Trophoblast cell (in vitro differentiated cells and primary cell): ENCODE results near the gene CCDC93.

Experiments
- DNase-seq, 2 donors: peaks; one replicate each; pipeline ENCODE4 v3.0.0-alpha.2; 2016
- H2AFZ ChIP-seq: 2 replicates; pipeline ENCODE4 v1.6.1; 2013; ENCODE audit warnings: low read length, moderate library complexity, mild to moderate bottlenecking; ENCODE audit not compliant: insufficient read depth, poor library complexity
- H2AK5ac ChIP-seq: 2 replicates; pipeline ENCODE4 v1.6.1; 2013; ENCODE audit warnings: mild to moderate bottlenecking, low read length
- H2BK120ac ChIP-seq: 2 replicates; pipeline ENCODE4 v1.6.1; 2013; ENCODE audit warnings: low read length, mild to moderate bottlenecking, moderate library complexity; ENCODE audit not compliant: insufficient read depth, poor library complexity
- H2BK12ac ChIP-seq: 2 replicates; pipeline ENCODE4 v1.6.1; 2013; ENCODE audit warnings: mild to moderate bottlenecking, low read length, moderate library complexity
- H2BK5ac ChIP-seq: 2 replicates; pipeline ENCODE4 v1.6.1; 2013; ENCODE audit warnings: low read length, low read depth, moderate library complexity, mild to moderate bottlenecking; ENCODE audit not compliant: poor library complexity
- H3K14ac ChIP-seq: 2 replicates; pipeline ENCODE4 v1.6.1; 2013; ENCODE audit warnings: mild to moderate bottlenecking, low read length
- H3K18ac ChIP-seq: 2 replicates; pipeline ENCODE4 v1.6.1; 2013; ENCODE audit warnings: mild to moderate bottlenecking, low read length
- H3K23ac ChIP-seq: 2 replicates; pipeline ENCODE4 v1.6.1; 2013; ENCODE audit warnings: low read length
- H3K27ac ChIP-seq: 2 replicates; pipeline ENCODE4 v1.5.1; 2013; ENCODE audit warnings: low read depth, mild to moderate bottlenecking, inconsistent platforms, low read length, moderate library complexity
- H3K27me3 ChIP-seq: 2 replicates; pipeline ENCODE4 v1.6.1; 2013; ENCODE audit warnings: inconsistent platforms, mild to moderate bottlenecking, low read length, moderate library complexity; ENCODE audit not compliant: insufficient read depth
- H3K36me3 ChIP-seq, 2 experiments: 1 replicate in 1 of 2; 2 replicates in 1 of 2; pipeline ENCODE4 v1.6.1; 2013; ENCODE audit warnings: low read length in 2 of 2, mild to moderate bottlenecking in 2 of 2, moderate library complexity in 1 of 2; ENCODE audit not compliant: insufficient read depth in 2 of 2, control insufficient read depth in 1 of 2
- H3K4ac ChIP-seq: 2 replicates; pipeline ENCODE4 v1.6.1; 2013; ENCODE audit warnings: low read depth, mild to moderate bottlenecking, low read length, moderate library complexity
- H3K4me1 ChIP-seq, 2 experiments: 1 replicate in 1 of 2; 2 replicates in 1 of 2; pipeline ENCODE4 v1.6.1; 2013; ENCODE audit warnings: low read length in 2 of 2, mild to moderate bottlenecking in 2 of 2, moderate library complexity in 1 of 2; ENCODE audit not compliant: insufficient read depth in 2 of 2, control insufficient read depth in 1 of 2
- H3K4me2 ChIP-seq: 2 replicates; pipeline ENCODE4 v1.6.1; 2013; ENCODE audit warnings: inconsistent platforms, mild to moderate bottlenecking, low read length, moderate library complexity
- H3K4me3 ChIP-seq: 2 replicates; pipeline ENCODE4 v1.5.1; 2013; ENCODE audit warnings: mild to moderate bottlenecking, low read depth, low read length, inconsistent platforms
- H3K79me1 ChIP-seq: one replicate; pipeline ENCODE4 v1.6.1; 2013; ENCODE audit warnings: low read length
- H3K79me2 ChIP-seq: 2 replicates; pipeline ENCODE4 v1.6.1; 2013; ENCODE audit warnings: low read length, mild to moderate bottlenecking; ENCODE audit not compliant: control insufficient read depth, insufficient read depth, poor library complexity
- H3K9ac ChIP-seq: 2 replicates; pipeline ENCODE4 v1.6.1; 2013; ENCODE audit warnings: mild to moderate bottlenecking, low read length
- H3K9me3 ChIP-seq: 2 replicates; pipeline ENCODE4 v1.6.1; 2013; ENCODE audit warnings: low read depth, mild to moderate bottlenecking, control low read depth, inconsistent platforms, low read length; ENCODE audit not compliant: insufficient read depth
- H4K12ac ChIP-seq: 2 replicates; pipeline ENCODE4 v1.6.1; 2013; ENCODE audit warnings: low read depth, mild to moderate bottlenecking, low read length, moderate library complexity
- H4K8ac ChIP-seq: 2 replicates; pipeline ENCODE4 v1.6.1; 2013; ENCODE audit warnings: low read depth, mild to moderate bottlenecking, low read length, moderate library complexity
- H4K91ac ChIP-seq: one replicate; pipeline ENCODE4 v1.6.1; 2013; ENCODE audit warnings: low read depth, mild to moderate bottlenecking, low read length, moderate library complexity
- WGBS: extraction: QIAGEN DNeasy Blood & Tissue Kit; methylation state at CpG from one replicate; pipeline ENCODE4 v1.1.7; 2013; ENCODE audit warnings: missing lambda C conversion rate; ENCODE audit not compliant: insufficient read length, insufficient coverage; ENCODE audit errors: extremely low coverage; 5-methylcytosine and 5-hydroxymethylcytosine counted together

CCDC93 gene

DNA sequence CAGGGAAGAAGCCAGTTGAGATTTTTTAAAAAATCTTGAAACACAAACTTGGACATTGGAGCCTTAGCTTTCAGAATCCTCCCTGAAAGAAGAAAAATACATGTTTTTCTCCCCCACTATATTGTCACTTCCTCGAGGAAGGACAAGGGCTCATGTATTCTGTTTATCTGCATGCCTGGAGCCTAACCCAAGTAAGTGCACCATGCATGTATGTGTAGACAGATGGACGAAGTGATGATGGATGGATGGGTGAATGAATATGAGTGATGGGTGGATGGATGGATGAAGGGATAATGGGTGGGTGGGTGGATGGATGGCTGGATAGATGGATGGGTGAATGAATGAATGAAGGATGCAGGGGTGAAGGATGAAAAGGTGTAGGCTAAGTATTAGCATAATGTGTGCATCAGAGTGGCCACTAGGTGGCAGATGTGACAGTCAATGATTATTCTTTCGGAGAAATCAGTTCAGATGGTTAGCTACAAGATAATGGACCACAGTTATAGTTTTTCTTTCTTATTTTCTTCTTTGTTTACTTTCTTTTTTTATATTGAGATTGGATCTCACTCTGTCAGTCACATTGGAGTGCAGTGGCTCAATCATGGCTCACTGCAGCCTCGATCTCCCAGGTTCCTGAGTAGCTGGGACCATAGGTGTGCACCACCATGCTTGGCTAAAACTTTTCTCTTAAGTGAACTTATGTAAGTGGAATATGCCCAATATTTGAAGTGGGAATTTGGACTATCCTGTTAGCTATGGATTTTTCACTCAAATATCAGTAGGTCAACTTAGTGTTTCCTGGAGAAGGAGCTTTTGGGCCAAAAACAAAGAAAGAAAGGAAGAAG lies 18.5 kb upstream of the CCDC93 start:
- Histone ChIP-seq H3K14ac (no peak overlapping the region), H3K36me3 (no peaks in the 10 kb centered on the region), H3K79me2 (no peaks in the 10 kb centered on the region), H2BK12ac (no peak overlapping the region), H3K18ac (no peak overlapping the region), H3K9ac (no peak overlapping the region), H3K23ac (no peak overlapping the region), H3K4me1 (no peaks in the 10 kb centered on the region), H4K8ac (no peak overlapping the region), H3K4me2 (no peak overlapping the region), H3K9me3 (no peaks in the 10 kb centered on the region), H2AK5ac (no peak overlapping the region), H2AFZ (no peak overlapping the region), H3K27ac (no peak overlapping the region), H2BK5ac (no peak overlapping the region), H3K79me1 (no peaks in the 10 kb centered on the region), H3K4me3 (no peak overlapping the region), H3K27me3 (no peaks in the 10 kb centered on the region), H2BK120ac (no peak overlapping the region), H4K91ac (no peak overlapping the region), H4K12ac (no peak overlapping the region), H3K4ac (no peak overlapping the region)
- peak; percentile 29 to 72 for DNase-seq
- WGBS: 100% methylated on average over 1 of the region's 4 CpGs

GRCh38 chr2:118031566-118031965 lies 17.7 kb upstream of the CCDC93 start:
- no peak overlapping the region for H2BK12ac ChIP-seq

DNA sequence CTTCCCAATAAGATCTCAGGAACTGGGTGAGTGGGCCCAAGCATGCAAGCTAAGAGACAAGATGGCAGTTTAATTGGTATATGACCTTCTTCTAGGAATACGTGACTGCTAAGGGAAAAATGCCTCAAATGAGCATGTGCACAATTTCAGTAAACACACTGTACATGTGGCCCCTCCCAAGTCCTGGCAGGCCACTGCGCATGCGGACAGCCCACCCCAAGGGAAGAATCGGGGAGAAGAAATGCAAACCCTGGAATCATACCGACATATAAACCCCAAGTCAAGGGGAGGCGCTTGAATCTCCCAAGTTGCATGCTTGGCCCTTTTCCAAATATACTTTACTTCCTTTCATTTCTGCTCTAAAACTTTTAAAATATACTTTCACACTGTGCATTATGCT lies 15.2 kb upstream of the CCDC93 start:
- no peak overlapping the region for H2AFZ ChIP-seq
- H3K4me1 ChIP-seq: no peaks in the 10 kb centered on the region
- H3K4ac ChIP-seq: no peak overlapping the region
- WGBS: no CpG with 5 or more reads among the region's 6 CpGs
- no peaks in the 10 kb centered on the region for H3K36me3 ChIP-seq
- no peak overlapping the region for H3K27ac ChIP-seq
- no peak overlapping the region for H3K9ac ChIP-seq
- no peak overlapping the region for H4K91ac ChIP-seq
- H2BK5ac ChIP-seq: no peak overlapping the region
- no peak overlapping the region for H2BK12ac ChIP-seq
- no peaks in the 10 kb centered on the region for H3K27me3 ChIP-seq
- no peak overlapping the region for H3K4me3 ChIP-seq
- no peaks in the 10 kb centered on the region for H3K9me3 ChIP-seq
- no peak for DNase-seq
- H3K79me1 ChIP-seq: no peaks in the 10 kb centered on the region
- no peak overlapping the region for H2BK120ac ChIP-seq
- H3K23ac ChIP-seq: no peak overlapping the region
- no peak overlapping the region for H4K8ac ChIP-seq
- H3K18ac ChIP-seq: no peak overlapping the region
- H3K14ac ChIP-seq: no peak overlapping the region
- H3K79me2 ChIP-seq: no peaks in the 10 kb centered on the region
- no peak overlapping the region for H3K4me2 ChIP-seq
- H2AK5ac ChIP-seq: no peak overlapping the region
- H4K12ac ChIP-seq: no peak overlapping the region

More at GRCh38 chr2:118031566-118031965, 17.7 kb upstream of the CCDC93 start:
- H3K9ac ChIP-seq: no peak overlapping the region
- no peak overlapping the region for H3K4me3 ChIP-seq
- no peak overlapping the region for H3K4me2 ChIP-seq
- no peak for DNase-seq
- H2AFZ ChIP-seq: no peak overlapping the region
- H3K79me1 ChIP-seq: no peaks in the 10 kb centered on the region
- no peaks in the 10 kb centered on the region for H3K79me2 ChIP-seq
- no peak overlapping the region for H4K12ac ChIP-seq
- H3K4me1 ChIP-seq: no peaks in the 10 kb centered on the region
- H4K91ac ChIP-seq: no peak overlapping the region
- H3K23ac ChIP-seq: no peak overlapping the region
- no peak overlapping the region for H3K14ac ChIP-seq
- no peak overlapping the region for H3K27ac ChIP-seq
- H3K27me3 ChIP-seq: no peaks in the 10 kb centered on the region
- H2BK120ac ChIP-seq: no peak overlapping the region
- no peak overlapping the region for H3K4ac ChIP-seq
- H2BK5ac ChIP-seq: no peak overlapping the region
- no peak overlapping the region for H2AK5ac ChIP-seq
- no peak overlapping the region for H4K8ac ChIP-seq
- H3K18ac ChIP-seq: no peak overlapping the region
- no peaks in the 10 kb centered on the region for H3K9me3 ChIP-seq
- H3K36me3 ChIP-seq: no peaks in the 10 kb centered on the region

DNA sequence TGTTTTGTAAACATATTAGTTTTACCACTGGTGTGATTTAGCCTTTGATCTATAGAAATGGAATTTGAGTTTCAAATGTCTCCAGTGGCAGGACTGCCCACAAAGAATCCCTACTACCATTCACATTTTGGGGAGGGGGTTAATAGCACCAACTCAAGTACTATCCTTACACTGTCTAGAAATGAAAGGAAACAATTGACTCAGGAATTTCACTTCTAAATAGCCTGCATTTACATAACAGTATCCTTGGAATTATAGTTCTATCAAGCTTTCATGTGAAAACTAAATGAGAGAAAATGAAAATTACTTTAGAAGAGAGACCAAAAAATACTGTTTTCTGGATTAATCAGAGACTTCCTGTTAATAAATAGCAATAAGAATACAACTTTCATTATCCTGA lies 7.5 kb upstream of the CCDC93 start:
- DNase-seq: no peak
- Histone ChIP-seq H3K9ac (no peak overlapping the region), H3K79me1 (no peaks in the 10 kb centered on the region), H2BK120ac (no peak overlapping the region), H4K91ac (no peak overlapping the region), H3K4me3 (no peak overlapping the region), H3K23ac (no peak overlapping the region), H2BK5ac (no peak overlapping the region), H3K18ac (no peak overlapping the region), H2BK12ac (no peak overlapping the region), H3K27me3 (no peaks in the 10 kb centered on the region), H3K9me3 (no peaks in the 10 kb centered on the region), H3K79me2 (no peaks in the 10 kb centered on the region), H4K8ac (no peak overlapping the region), H3K14ac (no peak overlapping the region), H2AK5ac (no peak overlapping the region), H3K36me3 (no peaks in the 10 kb centered on the region), H2AFZ (no peak overlapping the region), H3K4me1 (no peaks in the 10 kb centered on the region), H3K4ac (no peak overlapping the region), H4K12ac (no peak overlapping the region), H3K27ac (no peak overlapping the region), H3K4me2 (no peak overlapping the region)
